ENCODE data around the gene LEFTY1.

- TF ChIP-seq ZNF124 (CRISPR knock-in tag; IDR thresholded peaks at IDR 0.05) (no peak), RCOR1 (IDR thresholded peaks at IDR 0.05; ENCODE audit: borderline replicate concordance in 1 of 2, low read depth in 2 of 2, low read length in 2 of 2) (no peak), FOXK1 (CRISPR knock-in tag; IDR thresholded peaks at IDR 0.05; ENCODE audit: borderline replicate concordance) (no peak), RBM17 (IDR thresholded peaks at IDR 0.05; ENCODE audit: borderline replicate concordance, low read depth, low read length) (no peak), ZNF785 (CRISPR knock-in tag; IDR thresholded peaks at IDR 0.05) (no peak), KAT8 (IDR thresholded peaks at IDR 0.05; ENCODE audit: low read depth) (no peak), HDAC2 (IDR thresholded peaks at IDR 0.05) (no peak), ELK1 (CRISPR knock-in tag; IDR thresholded peaks at IDR 0.05) (no peak), CTCF (IDR thresholded peaks at IDR 0.05 in 2 of 3, conservative IDR thresholded peaks at IDR 0.05 in 1 of 3; ENCODE audit: insufficient read depth in 2 of 3, low read depth in 1 of 3, low read length in 3 of 3) (no peak), NFRKB (IDR thresholded peaks at IDR 0.05; ENCODE audit: low read depth) (no peak), AFF1 (IDR thresholded peaks at IDR 0.05; ENCODE audit: low read depth in 1 of 2, partially characterized antibody in 2 of 2) (no peak), TRIM24 (IDR thresholded peaks at IDR 0.05) (no peak), SMAD3 (CRISPR knock-in tag; conservative IDR thresholded peaks at IDR 0.05) (no peak)
Observed at GRCh38 chr1:225843426-225843795, 45.5 kb downstream of the LEFTY1 start.

Data from K562 (cell line).